GM12864 (cell line): ENCODE measurements around the gene ROCK1.

ENCODE experiments used
- DNase-seq: peaks from one replicate; pipeline ENCODE4 v3.0.0-alpha.2; 2011; ENCODE audit warnings: low read depth
- H3K4me3 ChIP-seq: 2 replicates; pipeline ENCODE4 v1.5.1; 2011; ENCODE audit warnings: mild to moderate bottlenecking, low read depth, low read length, control low read depth
- CTCF ChIP-seq: IDR thresholded peaks from 2 replicates; pipeline ENCODE4 v1.5.1; 2011; ENCODE audit warnings: low read depth, mild to moderate bottlenecking, moderate library complexity, low read length, control low read depth, inconsistent platforms; ENCODE audit errors: missing control alignments

ROCK1 gene

GRCh38 chr18:21090680-21091079 lies 20.9 kb downstream of the ROCK1 start:
- no peak overlapping the region for H3K4me3 ChIP-seq
- TF ChIP-seq CTCF: no peak
- DNase-seq: no peak

GRCh38 chr18:21085579-21086166 lies 25.9 kb downstream of the ROCK1 start:
- no peak for DNase-seq
- H3K4me3 ChIP-seq: no peak overlapping the region
- no peak for TF ChIP-seq CTCF

DNA sequence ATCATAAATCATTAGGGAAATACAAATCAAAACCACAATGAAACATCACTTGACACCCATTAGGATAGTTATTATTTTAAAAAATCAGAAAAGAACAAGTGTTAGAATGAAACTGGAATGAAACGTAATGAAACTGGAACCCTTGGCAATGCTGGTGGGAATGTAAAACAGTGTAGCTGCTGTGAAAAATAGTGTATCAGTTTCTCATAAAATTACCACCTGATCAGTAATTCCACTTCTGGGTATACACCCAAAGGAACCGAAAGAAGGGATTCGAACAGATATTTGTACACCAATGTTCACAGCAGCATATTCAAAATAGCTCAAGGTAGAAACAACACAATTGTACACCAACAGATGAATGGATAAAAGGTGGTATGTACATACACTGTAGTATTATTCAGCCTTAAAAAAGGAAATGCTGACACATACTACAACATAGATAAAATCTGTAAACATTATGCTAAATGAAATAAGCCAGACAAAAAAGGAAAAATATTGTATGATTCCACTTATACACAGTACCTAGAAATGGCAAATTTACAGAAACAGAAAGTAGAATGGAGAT lies 27.0 kb downstream of the ROCK1 start:
- H3K4me3 ChIP-seq: no peak overlapping the region
- DNase-seq: no peak
- no peak for TF ChIP-seq CTCF

- no peak overlapping the region for H3K4me3 ChIP-seq
- TF ChIP-seq CTCF: no peak
- no peak for DNase-seq
Measured at GRCh38 chr18:21083017-21083416, 28.6 kb downstream of the ROCK1 start.

GRCh38 chr18:21081426-21081825 lies 30.2 kb downstream of the ROCK1 start:
- TF ChIP-seq CTCF: no peak
- no peak for DNase-seq
- no peak overlapping the region for H3K4me3 ChIP-seq

DNA sequence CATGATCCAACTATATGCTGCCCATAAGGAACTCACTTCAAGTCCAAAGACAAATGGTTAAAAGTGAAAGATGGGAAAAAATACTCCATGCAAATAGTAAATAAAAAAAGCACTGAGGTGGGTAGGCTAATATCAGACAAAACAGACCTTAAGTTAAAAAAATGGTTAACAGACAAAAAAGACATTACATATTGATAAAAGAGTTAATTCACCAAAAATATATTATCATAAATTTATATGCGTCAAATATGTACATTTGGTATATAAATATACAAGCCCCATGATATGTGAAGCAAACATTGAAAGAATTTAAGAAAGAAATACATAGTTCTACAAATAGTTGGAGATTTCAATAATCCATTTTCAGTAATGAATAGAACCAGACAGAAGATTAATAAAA lies 31.0 kb downstream of the ROCK1 start:
- no peak for TF ChIP-seq CTCF
- H3K4me3 ChIP-seq: no peak overlapping the region
- DNase-seq: no peak
